OCI-LY7 (cell line): ENCODE results near the gene LRRC8C. TPM values are rescaled to one million over a fixed set of nuclear protein-coding genes. Genes with fewer than 3 reads are reported as not detected.

ENCODE experiments used
- BruUV-seq: library from RNA; stranded (reverse); fragments of 400-500 nt; replicated peaks from 2 replicates; lab custom pipeline; 2021; lab: Mats Ljungman, UMichigan
- CTCF ChIA-PET: fragments of 300-600 bp; sonication (Branson Sonifier 250); formaldehyde crosslinking; loops from one replicate; lab custom pipeline; 2022; ENCODE audit warnings: antibody characterized with exemption; ENCODE audit not compliant: unreplicated experiment; lab: Charles Lee
- POLR2A ChIA-PET: fragments of 300-600 bp; sonication (Branson Sonifier 250); formaldehyde crosslinking; loops from one replicate; lab custom pipeline; 2022; ENCODE audit warnings: antibody characterized with exemption; lab: Charles Lee
- DNase-seq: peaks from one replicate; pipeline ENCODE4 v3.0.0-alpha.2; 2015; ENCODE audit warnings: low spot score
- H2AFZ ChIP-seq: fragments of 200-600 bp; sonication (generic), shearing (Covaris generic); 2 replicates; pipeline ENCODE4 v1.6.1; 2014; ENCODE audit warnings: mild to moderate bottlenecking, antibody characterized with exemption, low read length, moderate library complexity
- H3K27ac ChIP-seq: fragments of 200-600 bp; sonication (generic); 2 replicates; pipeline ENCODE4 v1.5.1; 2014; ENCODE audit warnings: mixed run types, low read depth, mild to moderate bottlenecking, moderate library complexity, low read length, inconsistent platforms; ENCODE audit not compliant: poor library complexity, severe bottlenecking
- H3K36me3 ChIP-seq: fragments of 200-600 bp; sonication (generic); 2 replicates; pipeline ENCODE4 v1.6.1; 2014; ENCODE audit warnings: mild to moderate bottlenecking, antibody characterized with exemption, low read length, moderate library complexity, mixed read lengths; ENCODE audit not compliant: insufficient read depth
- H3K4me1 ChIP-seq: fragments of 200-600 bp; sonication (generic); 2 replicates; pipeline ENCODE4 v1.5.1; 2014; ENCODE audit warnings: mild to moderate bottlenecking, low read length; ENCODE audit not compliant: insufficient read depth, poor library complexity, severe bottlenecking
- H3K4me2 ChIP-seq: fragments of 200-600 bp; sonication (generic); 2 replicates; pipeline ENCODE4 v1.6.1; 2014; ENCODE audit warnings: mild to moderate bottlenecking, low read length
- H3K4me3 ChIP-seq: fragments of 200-600 bp; sonication (generic); 2 replicates; pipeline ENCODE4 v1.5.1; 2014; ENCODE audit warnings: mild to moderate bottlenecking, low read depth, low read length; ENCODE audit not compliant: poor library complexity, severe bottlenecking
- H3K79me2 ChIP-seq: fragments of 200-600 bp; sonication (generic); 2 replicates; pipeline ENCODE4 v1.6.1; 2016; ENCODE audit warnings: low read depth, mild to moderate bottlenecking, low read length, moderate library complexity, mixed read lengths; ENCODE audit not compliant: insufficient read depth
- H3K9me2 ChIP-seq: fragments of 200-600 bp; sonication (generic); 2 replicates; pipeline ENCODE4 v1.6.1; 2016; ENCODE audit warnings: mild to moderate bottlenecking, low read length, mixed read lengths; ENCODE audit not compliant: insufficient read depth
- H3K9me3 ChIP-seq: fragments of 200-600 bp; sonication (generic); 2 replicates; pipeline ENCODE4 v1.6.1; 2014; ENCODE audit warnings: mild to moderate bottlenecking, mixed run types, low read length, mixed read lengths
- H4K20me1 ChIP-seq: fragments of 200-600 bp; sonication (generic); 2 replicates; pipeline ENCODE4 v1.6.1; 2014; ENCODE audit warnings: mild to moderate bottlenecking, antibody characterized with exemption, low read length, moderate library complexity, mixed read lengths; ENCODE audit not compliant: insufficient read depth
- CTCF ChIP-seq: fragments of 200-600 bp; sonication (generic); conservative IDR thresholded peaks from 2 replicates; pipeline ENCODE4 v1.5.1; 2014; ENCODE audit warnings: mild to moderate bottlenecking, antibody characterized with exemption, low read length, moderate library complexity, mixed read lengths
- EZH2phosphoT487 ChIP-seq: fragments of 200-600 bp; sonication (generic); IDR thresholded peaks from 2 replicates; pipeline ENCODE4 v1.6.1; 2018; ENCODE audit warnings: low read depth, borderline replicate concordance, mild to moderate bottlenecking, mixed run types, antibody characterized with exemption, low read length, moderate library complexity, mixed read lengths
- intact Hi-C: fragments of 100-400 bp; cut with micrococcal nuclease; formaldehyde crosslinking; loops from one replicate; pipeline ENCODE4 v1.10.0; 2022; ENCODE audit not compliant: unreplicated experiment
- total RNA-seq, 2 experiments: library from RNA; depleted of rRNA in 1 of 2; stranded (reverse); fragments of >200 nt in 1 of 2; shearing (Covaris generic) in 1 of 2; gene quantifications; 2 replicates each; pipeline ENCODE4 v1.2.3, GENCODE V29; 2014 to 2022

LRRC8C gene
- total RNA-seq, 2 experiments from 2014 or later = 6.0 to 9.0 TPM

GRCh38 chr1:89699451-89699986 is 66.6 kb downstream of the LRRC8C start:
- peak overlapping the region; percentile 11; the same call in 1 of the 2 replicates for H2AFZ ChIP-seq
- CTCF ChIA-PET = interaction anchor here (1.0 kb wide), 1 partner anchor 63 kb away, joined by 3 read pairs; no protein-coding TSS in a partner anchor
- BruUV-seq = no TSS peak
- H3K79me2 ChIP-seq = no peaks in the 10 kb centered on the region
- peak overlapping the region; percentile 22; the same call in 1 of the 2 replicates for H3K4me2 ChIP-seq
- H3K4me3 ChIP-seq = no peak overlapping the region
- H4K20me1 ChIP-seq = no peaks in the 10 kb centered on the region
- no peak for TF ChIP-seq CTCF
- no peak for TF ChIP-seq EZH2phosphoT487
- peaks cover 67% of the 10 kb centered on the region for H3K4me1 ChIP-seq
- no peaks in the 10 kb centered on the region for H3K36me3 ChIP-seq
- H3K9me3 ChIP-seq = no peaks in the 10 kb centered on the region; the same call in 1 of the 2 replicates
- H3K9me2 ChIP-seq = no peaks in the 10 kb centered on the region
- intact Hi-C loops = no loop called here
- no peak for DNase-seq
- H3K27ac ChIP-seq = peak overlapping the region; percentile 18
- POLR2A ChIA-PET = interaction anchor here (1.0 to 3.1 kb wide), 4 partner anchors 13 to 62 kb away, joined by 4 to 21 read pairs (median 4); no protein-coding TSS in a partner anchor

- CTCF ChIA-PET = no interaction called here
- intact Hi-C loops = no loop called here
- H3K27ac ChIP-seq = no peak overlapping the region
Observed at GRCh38 chr1:89701746-89702241, 68.9 kb downstream of the LRRC8C start.

More at GRCh38 chr1:89701746-89702241, 68.9 kb downstream of the LRRC8C start:
- H3K9me2 ChIP-seq = no peaks in the 10 kb centered on the region
- no peak overlapping the region for H3K4me2 ChIP-seq
- no peak overlapping the region for H3K4me3 ChIP-seq
- no peak for DNase-seq
- H3K9me3 ChIP-seq = no peaks in the 10 kb centered on the region; the same call in 1 of the 2 replicates
- H4K20me1 ChIP-seq = no peaks in the 10 kb centered on the region
- no peaks in the 10 kb centered on the region for H3K36me3 ChIP-seq
- H3K79me2 ChIP-seq = no peaks in the 10 kb centered on the region
- peaks cover 60% of the 10 kb centered on the region for H3K4me1 ChIP-seq
- no peak for TF ChIP-seq EZH2phosphoT487
- TF ChIP-seq CTCF = no peak
- POLR2A ChIA-PET = interaction anchor here (1.0 to 1.5 kb wide), 2 partner anchors 10 to 17 kb away, joined by 4 to 5 read pairs; no protein-coding TSS in a partner anchor
- H2AFZ ChIP-seq = no peak overlapping the region
- no TSS peak for BruUV-seq
